Measurements from ENCODE around the gene SLX4. TPM values are rescaled to one million over a fixed set of nuclear protein-coding genes. Genes with fewer than 3 reads are reported as not detected.

Gene SLX4
- total RNA-seq, 1 donor from 2014 or later = 13.3 TPM

GRCh38 chr16:3580686-3581085 is 30.7 kb downstream of the SLX4 start:
- Mint-ChIP-seq H3K36me3 (no peaks in the 10 kb centered on the region), H3K9me3 (no peaks in the 10 kb centered on the region), H3K27ac (peak overlapping the region; percentile 21), H3K4me3 (no peak overlapping the region), H3K4me1 (ENCODE audit: unreplicated experiment) (peaks cover 21% of the 10 kb centered on the region), H3K27me3 (no peaks in the 10 kb centered on the region)
- no peak for TF ChIP-seq CTCF (conservative IDR thresholded peaks at IDR 0.05)
- no peak for DNase-seq (ENCODE audit: extremely low spot score, unreplicated experiment)

DNA sequence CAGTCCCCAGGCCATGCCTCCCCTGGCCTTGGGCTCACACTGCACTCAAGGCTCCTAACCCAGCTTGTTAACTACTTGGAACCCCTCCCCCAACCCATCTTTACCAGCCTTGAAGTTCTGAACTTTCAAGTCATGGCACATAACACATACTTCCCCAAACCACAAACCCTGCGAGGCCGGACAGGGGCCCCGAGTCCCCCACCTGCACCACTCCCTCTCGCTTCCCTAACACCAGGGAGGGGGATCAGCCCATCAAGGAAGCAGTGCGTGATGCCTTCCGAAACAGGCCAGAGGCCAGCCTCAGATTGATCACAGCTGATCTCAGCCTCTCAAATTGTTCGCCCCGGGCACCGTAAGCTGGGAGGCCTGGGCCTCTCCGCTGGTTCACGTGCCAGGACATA is 31.2 kb downstream of the SLX4 start:
- Mint-ChIP-seq H3K4me1 (ENCODE audit: unreplicated experiment) (peaks cover 21% of the 10 kb centered on the region), H3K9me3 (no peaks in the 10 kb centered on the region), H3K4me3 (no peak overlapping the region), H3K27ac (peak overlapping the region; percentile 21), H3K36me3 (no peaks in the 10 kb centered on the region), H3K27me3 (no peaks in the 10 kb centered on the region)
- no peak for DNase-seq (ENCODE audit: extremely low spot score, unreplicated experiment)
- no peak for TF ChIP-seq CTCF (conservative IDR thresholded peaks at IDR 0.05)

DNA sequence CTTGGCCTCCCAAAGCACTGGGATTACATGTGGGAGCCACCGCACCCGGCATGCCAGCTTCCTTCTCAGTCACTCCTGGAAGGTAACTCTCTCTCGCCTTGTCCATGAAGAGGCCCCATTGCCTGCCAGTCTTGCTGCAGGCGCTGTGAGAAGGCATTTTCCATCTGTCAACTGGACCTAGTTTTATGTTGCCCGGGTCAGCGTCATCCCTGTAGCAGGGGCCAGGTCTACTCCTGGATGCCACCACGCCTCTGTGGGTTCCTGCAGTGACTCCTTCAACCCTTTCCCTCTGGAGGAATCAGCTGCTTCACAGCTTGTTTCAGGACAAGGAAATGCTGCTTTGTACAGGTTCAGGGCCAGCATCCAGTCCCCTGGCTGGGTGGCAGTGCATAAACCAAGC is 31.6 kb downstream of the SLX4 start:
- Mint-ChIP-seq H3K36me3 (no peaks in the 10 kb centered on the region), H3K4me1 (ENCODE audit: unreplicated experiment) (peaks cover 21% of the 10 kb centered on the region), H3K27me3 (no peaks in the 10 kb centered on the region), H3K27ac (peak overlapping the region; percentile 23), H3K4me3 (no peak overlapping the region), H3K9me3 (no peaks in the 10 kb centered on the region)
- no peak for DNase-seq (ENCODE audit: extremely low spot score, unreplicated experiment)
- no peak for TF ChIP-seq CTCF (conservative IDR thresholded peaks at IDR 0.05)

- peak overlapping the region; percentile 23 for H3K27ac Mint-ChIP-seq
- no peaks in the 10 kb centered on the region for H3K27me3 Mint-ChIP-seq
- H3K4me3 Mint-ChIP-seq = no peak overlapping the region
Measured at GRCh38 chr16:3578610-3579551, 32.5 kb downstream of the SLX4 start.

GRCh38 chr16:3578121-3578520 is 33.3 kb downstream of the SLX4 start:
- TF ChIP-seq CTCF (conservative IDR thresholded peaks at IDR 0.05) = no peak
- H3K27me3 Mint-ChIP-seq = no peaks in the 10 kb centered on the region
- peaks cover 21% of the 10 kb centered on the region for H3K4me1 Mint-ChIP-seq (ENCODE audit: unreplicated experiment)
- no peak overlapping the region for H3K4me3 Mint-ChIP-seq
- H3K9me3 Mint-ChIP-seq = no peaks in the 10 kb centered on the region
- no peaks in the 10 kb centered on the region for H3K36me3 Mint-ChIP-seq
- H3K27ac Mint-ChIP-seq = no peak overlapping the region
- DNase-seq (ENCODE audit: extremely low spot score, unreplicated experiment) = no peak

More at GRCh38 chr16:3578610-3579551, 32.5 kb downstream of the SLX4 start:
- Mint-ChIP-seq H3K36me3 (no peaks in the 10 kb centered on the region), H3K9me3 (no peaks in the 10 kb centered on the region), H3K4me1 (ENCODE audit: unreplicated experiment) (peaks cover 21% of the 10 kb centered on the region)
- TF ChIP-seq CTCF (conservative IDR thresholded peaks at IDR 0.05) = no peak
- DNase-seq (ENCODE audit: extremely low spot score, unreplicated experiment) = no peak

Measured in type B pancreatic cell (in vitro differentiated cells).